Activated CD8-positive, alpha-beta T cell treated with anti-CD3 and anti-CD28 coated beads, Interleukin-2, amount 10 ng/mL, durations not matched to agents 7 days and 5 days (primary cell): ENCODE results near the gene NR0B2. TPM values are rescaled to one million over a fixed set of nuclear protein-coding genes. Genes with fewer than 3 reads are reported as not detected.
A peak's percentile ranks its signal among the peaks of the same experiment; 100 is the strongest.
"Not testable (repeated sequence)": the region's sequence is repeated elsewhere in the genome, so short reads cannot be mapped to it uniquely, and the experiment has no call there.

Experiments
- ATAC-seq: fragments of 150-1000 bp; cut with Tn5 transposase; one replicate; pipeline ENCODE4 v1.10.0; 2021; ENCODE audit warnings: moderate library complexity
- CTCF ChIA-PET: fragments of 350-600 bp; sonication (Branson Sonifier 250); formaldehyde crosslinking; loops from one replicate; lab custom pipeline; 2021; ENCODE audit warnings: antibody characterized with exemption; lab: Charles Lee
- POLR2A ChIA-PET: fragments of 350-600 bp; sonication (Branson Sonifier 250); formaldehyde crosslinking; loops from one replicate; lab custom pipeline; 2021; ENCODE audit warnings: antibody characterized with exemption; lab: Charles Lee
- DNase-seq: peaks from one replicate; pipeline ENCODE4 v3.0.0-alpha.2; 2020
- H3K27ac Mint-ChIP-seq: one replicate; pipeline ENCODE4 v1.8.0; 2021; ENCODE audit warnings: mild to moderate bottlenecking, mixed read lengths
- H3K27me3 Mint-ChIP-seq: one replicate; pipeline ENCODE4 v1.8.0; 2021; ENCODE audit warnings: low read depth, mixed read lengths
- H3K36me3 Mint-ChIP-seq: one replicate; pipeline ENCODE4 v1.8.0; 2021; ENCODE audit warnings: low read depth, mixed read lengths
- H3K4me1 Mint-ChIP-seq: one replicate; pipeline ENCODE4 v1.8.0; 2021; ENCODE audit warnings: low read depth, mixed read lengths
- H3K4me3 Mint-ChIP-seq: one replicate; pipeline ENCODE4 v1.8.0; 2021; ENCODE audit warnings: mild to moderate bottlenecking, mixed read lengths
- H3K9me3 Mint-ChIP-seq: one replicate; pipeline ENCODE4 v1.8.0; 2022; ENCODE audit warnings: mixed read lengths; ENCODE audit not compliant: insufficient read depth
- total RNA-seq, 2 experiments: library from RNA; stranded (reverse); gene quantifications; one replicate each; pipeline ENCODE4 v1.2.3, GENCODE V29; 2021

Gene NR0B2
- total RNA-seq, 2 experiments from 2014 or later = not detected

DNA sequence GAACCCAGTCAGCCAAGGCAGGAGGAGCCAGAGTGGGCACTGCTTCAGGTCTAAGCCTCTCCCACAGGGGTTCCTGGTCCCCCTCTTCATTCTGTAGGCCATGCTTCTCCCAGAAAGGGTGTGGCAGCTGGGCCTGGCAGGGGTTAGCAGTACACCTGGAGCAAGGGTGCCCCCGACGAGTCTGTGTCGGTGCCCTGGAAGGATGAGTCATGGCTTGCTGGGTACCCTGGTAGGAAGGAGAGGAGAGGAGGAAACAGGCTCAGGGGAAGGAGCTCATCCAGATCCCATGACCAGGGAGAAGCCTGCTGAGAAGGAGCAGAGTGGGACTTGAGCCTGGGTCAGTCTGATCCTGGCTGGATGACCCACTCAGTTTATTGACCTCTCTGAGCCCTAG is 36.1 kb upstream of the NR0B2 start:
- DNase-seq = no peak
- H3K27ac Mint-ChIP-seq = no peak overlapping the region
- ChIA-PET POLR2A (no interaction called here), CTCF (no interaction called here)
- H3K4me1 Mint-ChIP-seq = no peaks in the 10 kb centered on the region
- no peaks in the 10 kb centered on the region for H3K9me3 Mint-ChIP-seq
- H3K27me3 Mint-ChIP-seq = no peaks in the 10 kb centered on the region
- peaks cover 21% of the 10 kb centered on the region for H3K36me3 Mint-ChIP-seq
- no peak for ATAC-seq
- H3K4me3 Mint-ChIP-seq = no peak overlapping the region

DNA sequence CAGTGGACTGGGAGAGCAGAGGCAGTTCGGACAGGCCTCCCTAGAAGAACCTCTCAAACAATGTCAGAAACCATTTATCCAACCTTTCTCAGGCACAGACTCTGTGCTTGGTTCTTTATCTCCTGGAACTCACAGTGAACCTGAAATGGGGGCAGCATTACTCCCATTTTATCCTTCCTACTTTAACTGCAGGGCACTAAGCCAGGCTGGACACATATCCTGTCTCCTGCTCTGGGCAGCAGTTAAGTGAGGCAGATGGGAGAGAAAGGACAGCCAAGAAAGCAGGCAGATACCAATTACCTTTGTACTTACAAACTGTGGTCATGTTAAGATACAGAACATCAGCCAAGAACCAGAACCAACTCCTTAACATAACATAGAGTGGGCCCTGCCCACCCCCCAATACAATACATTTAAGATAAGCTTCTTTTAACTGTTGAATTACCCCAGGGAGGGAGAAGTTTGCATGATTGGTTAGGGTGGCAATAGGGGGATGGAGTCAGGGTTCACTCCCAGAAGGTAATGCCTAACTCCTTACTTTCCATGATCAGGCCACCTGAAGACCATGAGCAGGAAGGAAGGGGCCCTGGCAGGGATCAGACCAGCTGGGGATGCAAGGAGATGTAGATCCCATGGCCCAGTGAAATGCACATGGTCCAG is 35.6 kb upstream of the NR0B2 start:
- H3K27ac Mint-ChIP-seq = no peak overlapping the region
- H3K9me3 Mint-ChIP-seq = no peaks in the 10 kb centered on the region
- ATAC-seq (no peak), DNase-seq (no peak)
- POLR2A ChIA-PET = no interaction called here
- H3K4me1 Mint-ChIP-seq = no peaks in the 10 kb centered on the region
- H3K36me3 Mint-ChIP-seq = peaks cover 24% of the 10 kb centered on the region
- H3K27me3 Mint-ChIP-seq = no peaks in the 10 kb centered on the region
- H3K4me3 Mint-ChIP-seq = no peak overlapping the region
- CTCF ChIA-PET = no interaction called here

DNA sequence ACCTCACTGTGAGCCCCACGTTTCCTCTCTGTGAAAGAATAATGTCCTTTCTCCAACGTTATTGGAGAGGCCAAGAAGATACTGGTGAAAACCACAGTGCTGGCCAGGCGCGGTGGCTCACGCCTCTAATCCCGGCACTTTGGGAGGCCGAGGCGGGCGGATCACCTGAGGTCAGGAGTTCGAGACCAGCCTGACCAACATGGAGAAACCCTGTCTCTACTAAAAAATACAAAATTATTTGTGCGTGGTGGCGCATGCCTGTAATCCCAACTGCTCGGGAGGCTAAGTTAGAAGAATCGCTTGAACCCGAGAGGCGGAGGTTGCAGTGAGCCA is 34.9 kb upstream of the NR0B2 start:
- H3K9me3 Mint-ChIP-seq, H3K4me1 Mint-ChIP-seq, POLR2A ChIA-PET, ATAC-seq, H3K27me3 Mint-ChIP-seq, CTCF ChIA-PET, H3K27ac Mint-ChIP-seq, DNase-seq, H3K4me3 Mint-ChIP-seq: not testable (repeated sequence)
- H3K36me3 Mint-ChIP-seq = peaks cover 24% of the 10 kb centered on the region

DNA sequence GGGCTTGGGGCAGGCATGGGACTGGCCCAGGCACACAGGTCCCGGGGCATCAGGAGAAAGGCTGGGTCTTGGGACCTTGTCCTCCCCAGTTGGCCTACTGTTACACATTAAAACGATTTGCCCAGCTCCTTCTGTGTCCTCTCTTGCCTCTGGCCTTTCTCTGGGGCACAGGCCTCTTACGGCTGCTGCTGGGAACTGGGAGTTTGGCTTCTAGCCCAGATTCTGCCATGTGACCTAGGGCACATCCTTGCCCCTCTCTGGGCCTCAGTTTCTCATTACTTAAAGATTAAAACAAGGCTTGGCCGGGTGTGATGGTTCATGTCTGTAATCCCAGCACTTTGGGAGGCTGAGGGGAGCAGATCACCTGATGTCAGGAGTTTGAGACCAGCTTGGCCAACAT is 32.5 kb upstream of the NR0B2 start:
- ATAC-seq = no peak
- no peaks in the 10 kb centered on the region for H3K27me3 Mint-ChIP-seq
- CTCF ChIA-PET = no interaction called here
- DNase-seq = no peak
- peaks cover 41% of the 10 kb centered on the region for H3K36me3 Mint-ChIP-seq
- no peaks in the 10 kb centered on the region for H3K9me3 Mint-ChIP-seq
- H3K27ac Mint-ChIP-seq = no peak overlapping the region
- no peak overlapping the region for H3K4me3 Mint-ChIP-seq
- POLR2A ChIA-PET = no interaction called here
- no peaks in the 10 kb centered on the region for H3K4me1 Mint-ChIP-seq

DNA sequence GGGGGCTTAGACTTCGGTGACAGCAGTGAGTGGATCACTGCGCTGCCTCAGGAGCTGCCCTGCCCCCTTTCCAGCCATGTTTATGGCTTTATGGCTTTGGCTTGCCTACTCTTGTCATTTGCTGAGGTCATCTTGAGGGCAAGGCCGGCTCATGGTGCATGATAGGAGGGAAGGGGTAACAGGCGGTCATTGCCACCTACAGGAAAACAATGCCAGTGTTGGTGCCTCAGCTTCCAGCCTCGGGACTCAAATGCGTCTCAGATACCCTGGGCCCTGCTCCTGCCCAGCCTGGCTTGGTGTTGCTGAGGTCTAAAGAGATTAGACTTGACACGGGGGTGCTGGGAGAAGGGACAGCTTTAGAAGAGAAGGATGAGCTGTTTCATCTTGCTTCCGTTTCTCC is 32.0 kb upstream of the NR0B2 start:
- no peak for ATAC-seq
- DNase-seq = no peak
- ChIA-PET CTCF (no interaction called here), POLR2A (no interaction called here)
- H3K4me1 Mint-ChIP-seq = no peaks in the 10 kb centered on the region
- peaks cover 43% of the 10 kb centered on the region for H3K36me3 Mint-ChIP-seq
- H3K4me3 Mint-ChIP-seq = no peak overlapping the region
- no peaks in the 10 kb centered on the region for H3K9me3 Mint-ChIP-seq
- no peak overlapping the region for H3K27ac Mint-ChIP-seq
- no peaks in the 10 kb centered on the region for H3K27me3 Mint-ChIP-seq

DNA sequence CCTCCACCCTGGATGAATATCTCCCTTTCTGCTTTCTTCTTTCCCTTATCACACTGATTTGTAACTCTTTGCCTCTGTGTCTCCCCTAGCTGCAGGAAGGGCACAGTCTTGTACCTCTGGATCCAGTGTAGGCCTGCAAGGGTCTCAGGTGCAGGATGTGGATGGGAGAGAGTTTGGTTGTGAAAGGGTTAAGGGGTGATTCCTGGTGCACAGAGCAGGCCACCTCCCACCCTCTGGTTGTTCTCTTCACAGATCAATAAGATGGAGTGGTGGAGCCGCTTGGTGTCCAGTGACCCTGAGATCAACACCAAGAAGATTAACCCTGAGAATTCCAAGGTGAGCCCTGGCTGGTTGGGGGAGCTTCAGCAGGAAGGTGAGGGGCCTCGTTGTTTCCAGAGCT is 31.4 kb upstream of the NR0B2 start:
- Mint-ChIP-seq H3K36me3 (peaks cover 43% of the 10 kb centered on the region), H3K9me3 (no peaks in the 10 kb centered on the region), H3K4me1 (no peaks in the 10 kb centered on the region), H3K27ac (no peak overlapping the region), H3K4me3 (no peak overlapping the region), H3K27me3 (no peaks in the 10 kb centered on the region)
- ATAC-seq (no peak), DNase-seq (no peak)
- POLR2A ChIA-PET = no interaction called here
- CTCF ChIA-PET = no interaction called here

DNA sequence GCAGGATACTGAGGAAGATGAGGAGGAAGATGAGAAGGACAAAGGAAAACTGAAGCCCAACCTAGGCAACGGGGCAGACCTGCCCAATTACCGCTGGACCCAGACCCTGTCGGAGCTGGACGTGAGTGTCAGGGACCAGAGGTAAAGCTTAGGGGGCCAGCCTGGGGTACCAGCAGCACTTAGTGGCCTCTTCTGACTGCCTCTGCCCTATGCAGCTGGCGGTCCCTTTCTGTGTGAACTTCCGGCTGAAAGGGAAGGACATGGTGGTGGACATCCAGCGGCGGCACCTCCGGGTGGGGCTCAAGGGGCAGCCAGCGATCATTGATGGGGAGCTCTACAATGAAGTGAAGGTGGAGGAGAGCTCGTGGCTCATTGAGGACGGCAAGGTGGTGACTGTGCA is 28.9 kb upstream of the NR0B2 start:
- H3K4me1 Mint-ChIP-seq = peaks cover 3% of the 10 kb centered on the region
- CTCF ChIA-PET = interaction anchor here (1.0 to 2.2 kb wide), 2 partner anchors 24 to 104 kb away, joined by 3 to 7 read pairs; no protein-coding TSS in a partner anchor
- no peak for DNase-seq

DNA sequence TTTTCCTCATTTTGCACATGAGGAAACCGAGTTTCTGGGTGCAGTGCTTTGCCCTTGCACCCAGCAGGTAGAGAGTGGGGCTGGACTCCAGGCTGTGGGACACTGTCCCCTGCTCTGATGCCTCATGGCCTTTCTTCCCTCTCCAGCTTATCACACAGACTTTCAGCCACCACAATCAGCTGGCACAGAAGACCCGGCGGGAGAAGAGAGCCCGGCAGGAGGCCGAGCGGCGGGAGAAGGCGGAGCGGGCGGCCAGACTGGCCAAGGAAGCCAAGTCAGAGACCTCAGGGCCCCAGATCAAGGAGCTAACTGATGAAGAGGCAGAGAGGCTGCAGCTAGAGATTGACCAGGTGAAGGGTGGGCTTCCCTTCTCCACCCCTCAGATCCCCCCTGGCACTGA is 27.5 kb upstream of the NR0B2 start:
- Mint-ChIP-seq H3K4me1 (peaks cover 3% of the 10 kb centered on the region), H3K27me3 (no peaks in the 10 kb centered on the region), H3K4me3 (no peak overlapping the region), H3K9me3 (no peaks in the 10 kb centered on the region), H3K36me3 (peaks cover 46% of the 10 kb centered on the region), H3K27ac (no peak overlapping the region)
- CTCF ChIA-PET = no interaction called here
- ATAC-seq (no peak), DNase-seq (no peak)
- POLR2A ChIA-PET = no interaction called here

More for the DNA sequence above, 28.9 kb upstream of the NR0B2 start:
- H3K4me3 Mint-ChIP-seq = no peak overlapping the region
- H3K27me3 Mint-ChIP-seq = no peaks in the 10 kb centered on the region
- no peaks in the 10 kb centered on the region for H3K9me3 Mint-ChIP-seq
- ATAC-seq = no peak
- H3K27ac Mint-ChIP-seq = no peak overlapping the region
- POLR2A ChIA-PET = no interaction called here
- peaks cover 49% of the 10 kb centered on the region for H3K36me3 Mint-ChIP-seq

DNA sequence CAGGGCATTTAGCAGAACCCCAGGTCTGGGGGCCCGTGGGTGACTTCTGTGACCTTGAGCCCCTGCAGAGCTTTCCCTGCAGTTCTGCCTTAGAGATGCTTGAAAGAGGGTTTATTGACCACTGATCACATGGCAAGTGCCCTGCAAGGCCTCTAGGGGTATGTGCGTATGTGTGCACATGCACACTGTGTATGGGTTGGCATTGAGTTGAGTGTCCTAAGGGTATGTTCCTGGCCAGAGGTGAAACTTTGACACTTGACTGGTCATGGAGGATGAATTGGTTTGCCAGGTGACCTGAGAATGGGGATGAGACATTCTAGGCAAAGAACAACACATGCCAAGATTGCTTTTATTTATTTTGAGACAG is 24.9 kb upstream of the NR0B2 start:
- Mint-ChIP-seq H3K27me3 (no peaks in the 10 kb centered on the region), H3K36me3 (peaks cover 44% of the 10 kb centered on the region), H3K4me3 (no peak overlapping the region), H3K4me1 (peaks cover 3% of the 10 kb centered on the region), H3K27ac (peak overlapping the region; percentile 37), H3K9me3 (no peaks in the 10 kb centered on the region)
- ChIA-PET POLR2A (interaction anchor here (1.0 kb wide), 1 partner anchor 18 kb away, joined by 3 read pairs; no protein-coding TSS in a partner anchor), CTCF (no interaction called here)
- ATAC-seq (no peak), DNase-seq (no peak)

DNA sequence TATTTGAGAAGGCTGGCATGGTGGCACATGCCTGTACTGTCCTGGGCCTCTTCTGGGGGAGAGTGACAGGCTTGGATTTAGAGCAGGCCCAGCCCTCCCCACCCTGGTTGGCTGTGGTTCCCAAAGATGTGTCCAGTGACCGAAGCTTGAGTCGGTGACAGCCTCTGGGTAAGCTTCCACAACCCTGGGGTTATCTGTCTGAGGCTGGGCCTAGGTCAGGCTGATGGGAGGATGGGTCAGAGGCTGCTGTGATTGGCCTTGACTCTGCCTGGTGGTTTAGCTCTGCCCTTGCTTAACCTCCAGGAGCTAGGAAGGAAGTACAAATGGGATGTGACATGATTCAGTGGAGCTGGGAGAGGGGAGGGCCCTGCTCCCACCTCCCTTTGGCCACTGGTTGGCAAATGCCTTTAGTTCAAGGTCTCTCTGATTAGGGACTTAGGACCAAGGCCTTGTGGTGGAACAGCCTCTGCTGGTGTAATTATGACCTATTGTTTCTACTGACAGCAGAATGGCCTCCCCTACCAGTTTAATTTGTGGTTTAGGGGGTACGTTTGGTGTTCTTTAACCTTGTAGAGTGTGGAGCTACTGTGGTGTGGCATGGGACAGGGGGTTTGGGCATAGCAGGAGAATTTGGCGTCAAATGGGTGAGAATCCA is 24.4 kb upstream of the NR0B2 start:
- Mint-ChIP-seq H3K9me3 (no peaks in the 10 kb centered on the region), H3K4me1 (peaks cover 3% of the 10 kb centered on the region), H3K27ac (peak overlapping the region; percentile 37), H3K27me3 (no peaks in the 10 kb centered on the region), H3K36me3 (peaks cover 42% of the 10 kb centered on the region), H3K4me3 (no peak overlapping the region)
- POLR2A ChIA-PET = interaction anchor here (1.0 kb wide), 1 partner anchor 17 kb away, joined by 3 read pairs; no protein-coding TSS in a partner anchor
- DNase-seq (no peak), ATAC-seq (no peak)
- CTCF ChIA-PET = interaction anchor here (1.1 kb wide), 1 partner anchor 43 kb away, joined by 3 read pairs; no protein-coding TSS in a partner anchor

DNA sequence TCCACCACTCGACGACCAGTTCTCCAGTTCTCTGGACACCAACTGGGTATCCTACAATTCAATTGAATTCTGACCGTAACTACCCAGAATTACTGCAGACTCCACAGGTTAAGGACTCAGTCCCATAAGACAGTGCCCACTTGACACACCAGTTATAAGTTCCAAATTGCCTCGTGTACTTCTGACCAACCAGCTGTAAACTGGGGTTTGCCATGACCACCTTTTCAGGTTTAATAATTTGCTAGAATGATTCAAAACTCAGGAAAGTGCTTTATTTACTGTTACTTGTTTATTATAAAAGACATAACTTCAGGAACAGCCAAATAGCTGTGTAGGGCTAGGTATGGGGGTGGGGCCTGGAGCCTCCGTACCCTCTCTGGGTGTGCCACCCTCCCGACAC is 23.0 kb upstream of the NR0B2 start:
- Mint-ChIP-seq H3K4me3 (no peak overlapping the region), H3K27ac (no peak overlapping the region), H3K36me3 (peaks cover 41% of the 10 kb centered on the region), H3K9me3 (no peaks in the 10 kb centered on the region), H3K27me3 (no peaks in the 10 kb centered on the region), H3K4me1 (peaks cover 3% of the 10 kb centered on the region)
- ChIA-PET CTCF (no interaction called here), POLR2A (no interaction called here)
- DNase-seq = no peak
- no peak for ATAC-seq

DNA sequence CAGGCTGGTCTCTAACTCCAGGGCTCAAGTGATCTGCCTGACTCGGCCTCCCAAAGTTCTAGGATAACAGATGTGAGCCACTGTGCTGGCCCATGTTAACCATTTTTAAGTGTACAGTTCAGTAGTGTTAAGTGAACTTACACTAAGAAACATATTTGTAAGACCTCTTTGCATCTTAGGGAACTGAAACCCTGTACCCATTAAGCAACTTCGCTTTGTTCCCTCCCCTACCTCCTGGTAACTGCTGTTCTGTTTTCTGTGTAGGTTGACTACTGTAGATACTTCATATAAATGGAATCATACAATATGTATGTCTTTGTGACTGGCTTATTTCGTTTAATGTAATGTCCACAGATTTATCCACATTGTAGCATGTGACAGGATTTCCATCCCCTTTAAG is 18.8 kb upstream of the NR0B2 start:
- Mint-ChIP-seq H3K4me1 (peaks cover under 1% of the 10 kb centered on the region), H3K27me3 (no peaks in the 10 kb centered on the region), H3K9me3 (no peaks in the 10 kb centered on the region), H3K4me3 (no peak overlapping the region), H3K27ac (no peak overlapping the region), H3K36me3 (peaks cover 51% of the 10 kb centered on the region)
- ChIA-PET CTCF (no interaction called here), POLR2A (interaction anchor here (1.0 kb wide), 1 partner anchor 11 kb away, joined by 5 read pairs; the partner anchor contains the start of gene NUDC)
- ATAC-seq (no peak), DNase-seq (no peak)
